NK-92 (cell line): ENCODE measurements around the gene RAB7A.

ENCODE experiments used
- DNase-seq: peaks from one replicate; lab custom pipeline; 2025; ENCODE audit not compliant: unreplicated experiment; lab: John Stamatoyannopoulos, UW

The RAB7A gene

GRCh38 chr3:128726023-128727016, at the start of gene RAB7A:
Gene RAB7A (plus strand): TSS chr3:128726183. CDS start chr3:128795368, 69,185 bp downstream.
- DNase-seq, result peak; percentile 84

- DNase-seq, result no peak
These were observed 46.6 kb upstream of the RAB7A start for GRCh38 chr3:128679338-128679737.

GRCh38 chr3:128680603-128681368, 45.2 kb upstream of the RAB7A start:
- peak; percentile 84 for DNase-seq

GRCh38 chr3:128681369-128681829, 44.6 kb upstream of the RAB7A start:
- DNase-seq, result no peak

GRCh38 chr3:128683957-128684356, 42.0 kb upstream of the RAB7A start:
- no peak for DNase-seq

GRCh38 chr3:128684986-128685726, 40.8 kb upstream of the RAB7A start:
- no peak for DNase-seq

- DNase-seq, result no peak
These were observed 39.5 kb upstream of the RAB7A start for GRCh38 chr3:128686465-128686864.

- DNase-seq, result no peak
These were observed 36.9 kb upstream of the RAB7A start for GRCh38 chr3:128689060-128689459.

GRCh38 chr3:128693696-128694095, 32.3 kb upstream of the RAB7A start:
- DNase-seq, result no peak

- no peak for DNase-seq
These were observed 28.6 kb upstream of the RAB7A start for GRCh38 chr3:128697341-128697740.

- DNase-seq, result no peak
These were observed 27.6 kb upstream of the RAB7A start for GRCh38 chr3:128698211-128699047.

GRCh38 chr3:128701342-128702212, 24.4 kb upstream of the RAB7A start:
- DNase-seq, result no peak

- no peak for DNase-seq
These were observed 23.6 kb upstream of the RAB7A start for GRCh38 chr3:128702391-128702790.

GRCh38 chr3:128703561-128703960, 22.4 kb upstream of the RAB7A start:
- no peak for DNase-seq

- no peak for DNase-seq
These were observed 19.8 kb upstream of the RAB7A start for GRCh38 chr3:128706086-128706615.

- no peak for DNase-seq
These were observed 18.0 kb upstream of the RAB7A start for GRCh38 chr3:128707928-128708494.

- no peak for DNase-seq
These were observed 16.9 kb upstream of the RAB7A start for GRCh38 chr3:128709038-128709437.

- no peak for DNase-seq
These were observed 16.3 kb upstream of the RAB7A start for GRCh38 chr3:128709506-128710210.
